Measurements from ENCODE around the gene RADX.

The RADX gene

DNA sequence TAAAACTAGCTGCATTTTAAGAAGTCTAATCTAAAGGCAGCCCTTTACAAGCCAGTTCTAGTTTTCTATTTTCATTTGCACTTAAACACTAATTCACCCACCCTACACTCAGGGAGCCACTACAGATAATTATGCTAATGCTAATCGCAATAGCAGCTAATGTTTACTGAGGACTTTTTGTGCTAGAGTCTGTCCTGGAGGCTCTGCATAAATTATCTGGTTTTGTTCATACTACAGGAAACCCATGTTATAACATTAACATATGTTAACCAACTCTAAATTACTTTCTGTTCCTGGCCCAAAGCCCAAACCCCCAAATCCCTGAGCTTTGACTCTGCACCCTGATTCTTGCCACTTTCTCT is 480 bp upstream of the RADX start:
- Histone ChIP-seq H3F3A (ENCODE audit: insufficient read depth, low read length) (peaks cover 5% of the 10 kb centered on the region; the same call in 1 of the 2 replicates), H3K79me2 (ENCODE audit: low read length) (0 out of 2 replicates have a peak, but pooled peaks cover 4% of the 10 kb centered on the region), H3K9ac (ENCODE audit: low read length) (peak overlapping the region; percentile 28; the same call in 1 of the 2 replicates), H3K4me2 (ENCODE audit: low read depth, low read length) (peak overlapping the region; percentile 45; the same call in 1 of the 2 replicates), H3K9me2 (replicated peaks; ENCODE audit: insufficient read depth, low read length) (no peaks in the 10 kb centered on the region), H4K20me1 (ENCODE audit: insufficient read depth, low read length) (no peaks in the 10 kb centered on the region), H3K27ac (ENCODE audit: low read length) (peak overlapping the region; percentile 68; the same call in 1 of the 2 replicates), H3K27me3 (replicated peaks; ENCODE audit: insufficient read depth, low read length) (no peaks in the 10 kb centered on the region), H3K9me3 (replicated peaks; ENCODE audit: insufficient read depth, low read length) (no peaks in the 10 kb centered on the region), H3K36me3 (replicated peaks; ENCODE audit: insufficient read depth, low read length) (no peaks in the 10 kb centered on the region), H3K4me1 (ENCODE audit: low read length) (no peaks in the 10 kb centered on the region), H3K4me3 (ENCODE audit: low read length) (peak overlapping the region; percentile 76), H2AFZ (ENCODE audit: low read length) (peak overlapping the region; percentile 50)
- TF ChIP-seq EZH2phosphoT487 (IDR thresholded peaks at IDR 0.05; ENCODE audit: low read length) (no peak), EZH2 (optimal IDR thresholded peaks at IDR 0.05; ENCODE audit: low read depth, low read length) (no peak)
- TF ChIP-seq, protein P1, sequence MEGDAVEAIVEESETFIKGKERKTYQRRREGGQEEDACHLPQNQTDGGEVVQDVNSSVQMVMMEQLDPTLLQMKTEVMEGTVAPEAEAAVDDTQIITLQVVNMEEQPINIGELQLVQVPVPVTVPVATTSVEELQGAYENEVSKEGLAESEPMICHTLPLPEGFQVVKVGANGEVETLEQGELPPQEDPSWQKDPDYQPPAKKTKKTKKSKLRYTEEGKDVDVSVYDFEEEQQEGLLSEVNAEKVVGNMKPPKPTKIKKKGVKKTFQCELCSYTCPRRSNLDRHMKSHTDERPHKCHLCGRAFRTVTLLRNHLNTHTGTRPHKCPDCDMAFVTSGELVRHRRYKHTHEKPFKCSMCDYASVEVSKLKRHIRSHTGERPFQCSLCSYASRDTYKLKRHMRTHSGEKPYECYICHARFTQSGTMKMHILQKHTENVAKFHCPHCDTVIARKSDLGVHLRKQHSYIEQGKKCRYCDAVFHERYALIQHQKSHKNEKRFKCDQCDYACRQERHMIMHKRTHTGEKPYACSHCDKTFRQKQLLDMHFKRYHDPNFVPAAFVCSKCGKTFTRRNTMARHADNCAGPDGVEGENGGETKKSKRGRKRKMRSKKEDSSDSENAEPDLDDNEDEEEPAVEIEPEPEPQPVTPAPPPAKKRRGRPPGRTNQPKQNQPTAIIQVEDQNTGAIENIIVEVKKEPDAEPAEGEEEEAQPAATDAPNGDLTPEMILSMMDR (IDR thresholded peaks at IDR 0.05; ENCODE audit: low read length) = no peak
- no peak for DNase-seq

DNA sequence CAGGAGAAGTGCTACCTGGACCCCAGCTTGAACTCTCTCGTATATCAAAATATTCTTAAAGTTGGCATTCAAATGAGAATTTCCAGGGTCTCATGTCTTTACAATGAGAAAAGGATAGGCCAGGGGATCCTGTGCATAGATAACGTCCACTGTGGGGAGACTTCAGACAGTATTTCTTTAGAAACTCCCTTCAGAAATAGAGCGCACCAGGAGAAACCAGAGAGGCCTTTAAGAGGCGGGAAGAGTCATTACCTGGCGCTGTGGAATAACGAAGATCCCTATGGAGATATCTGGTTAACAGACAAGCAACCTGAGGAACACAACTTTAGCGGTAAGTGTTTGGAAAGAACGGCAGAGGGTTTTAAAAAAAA is 600 bp downstream of the RADX start:
- H3K4me3 ChIP-seq (ENCODE audit: low read length) = peak overlapping the region; percentile 76
- H3K27me3 ChIP-seq (replicated peaks; ENCODE audit: insufficient read depth, low read length) = no peaks in the 10 kb centered on the region
- TF ChIP-seq, protein P1 (IDR thresholded peaks at IDR 0.05; ENCODE audit: low read length) = no peak
- TF ChIP-seq EZH2 (optimal IDR thresholded peaks at IDR 0.05; ENCODE audit: low read depth, low read length) = no peak
- no peak for TF ChIP-seq EZH2phosphoT487 (IDR thresholded peaks at IDR 0.05; ENCODE audit: low read length)
- H3K9me3 ChIP-seq (replicated peaks; ENCODE audit: insufficient read depth, low read length) = no peaks in the 10 kb centered on the region
- H2AFZ ChIP-seq (ENCODE audit: low read length) = peak overlapping the region; percentile 90
- no peaks in the 10 kb centered on the region for H4K20me1 ChIP-seq (ENCODE audit: insufficient read depth, low read length)
- H3K4me1 ChIP-seq (ENCODE audit: low read length) = no peaks in the 10 kb centered on the region
- peaks cover 5% of the 10 kb centered on the region; the same call in 1 of the 2 replicates for H3F3A ChIP-seq (ENCODE audit: insufficient read depth, low read length)
- H3K79me2 ChIP-seq (ENCODE audit: low read length) = 0 out of 2 replicates have a peak, but pooled peaks cover 4% of the 10 kb centered on the region
- H3K4me2 ChIP-seq (ENCODE audit: low read depth, low read length) = peak overlapping the region; percentile 58
- no peaks in the 10 kb centered on the region for H3K9me2 ChIP-seq (replicated peaks; ENCODE audit: insufficient read depth, low read length)
- H3K27ac ChIP-seq (ENCODE audit: low read length) = peak overlapping the region; percentile 68
- DNase-seq = no peak
- no peaks in the 10 kb centered on the region for H3K36me3 ChIP-seq (replicated peaks; ENCODE audit: insufficient read depth, low read length)
- H3K9ac ChIP-seq (ENCODE audit: low read length) = peak overlapping the region; percentile 73

- no peaks in the 10 kb centered on the region for H4K20me1 ChIP-seq (ENCODE audit: insufficient read depth, low read length)
- no peaks in the 10 kb centered on the region for H3K4me1 ChIP-seq (ENCODE audit: low read length)
- H3K4me2 ChIP-seq (ENCODE audit: low read depth, low read length) = peak overlapping the region; percentile 58
- H3K79me2 ChIP-seq (ENCODE audit: low read length) = 0 out of 2 replicates have a peak, but pooled peaks cover 4% of the 10 kb centered on the region
- H3K27ac ChIP-seq (ENCODE audit: low read length) = no peak overlapping the region
- peak overlapping the region; percentile 90 for H2AFZ ChIP-seq (ENCODE audit: low read length)
- peaks cover 5% of the 10 kb centered on the region; the same call in 1 of the 2 replicates for H3F3A ChIP-seq (ENCODE audit: insufficient read depth, low read length)
- peak overlapping the region; percentile 76 for H3K4me3 ChIP-seq (ENCODE audit: low read length)
- H3K9ac ChIP-seq (ENCODE audit: low read length) = peak overlapping the region; percentile 73; the same call in 1 of the 2 replicates
- no peaks in the 10 kb centered on the region for H3K9me3 ChIP-seq (replicated peaks; ENCODE audit: insufficient read depth, low read length)
- no peaks in the 10 kb centered on the region for H3K36me3 ChIP-seq (replicated peaks; ENCODE audit: insufficient read depth, low read length)
- H3K27me3 ChIP-seq (replicated peaks; ENCODE audit: insufficient read depth, low read length) = no peaks in the 10 kb centered on the region
- no peak for DNase-seq
- TF ChIP-seq, protein P1 (IDR thresholded peaks at IDR 0.05; ENCODE audit: low read length) = no peak
- TF ChIP-seq EZH2 (optimal IDR thresholded peaks at IDR 0.05; ENCODE audit: low read depth, low read length) = no peak
- TF ChIP-seq EZH2phosphoT487 (IDR thresholded peaks at IDR 0.05; ENCODE audit: low read length) = no peak
- H3K9me2 ChIP-seq (replicated peaks; ENCODE audit: insufficient read depth, low read length) = no peaks in the 10 kb centered on the region
These were observed 1.5 kb downstream of the RADX start for GRCh38 chrX:106613277-106613676.
